ENCODE results near the gene OR8B8. TPM values are rescaled to one million over a fixed set of nuclear protein-coding genes. Genes with fewer than 3 reads are reported as not detected.

The OR8B8 gene
- total and polyA plus RNA-seq, 2 of the 4 experiments (the other 2 are of a cell fraction) = not detected

DNA sequence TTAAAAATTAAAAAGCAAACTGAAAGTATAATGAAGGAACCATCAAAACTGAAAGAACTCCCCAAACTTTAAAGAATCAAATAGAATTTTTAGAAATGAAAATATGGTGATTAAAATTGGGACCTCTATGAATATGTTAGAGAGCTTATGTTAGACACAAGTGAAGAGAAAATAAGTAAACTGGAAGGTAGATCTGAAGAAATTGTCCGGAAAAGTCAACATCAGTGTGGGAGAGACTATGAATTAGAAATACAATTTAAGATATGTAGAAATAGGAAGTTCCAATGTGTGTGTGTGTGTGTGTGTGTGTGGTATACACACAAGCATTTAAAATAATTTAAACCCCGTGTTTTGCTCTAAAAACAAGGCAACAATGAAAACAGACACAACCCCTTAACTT is 15.9 kb downstream of the OR8B8 start:
- TF ChIP-seq MAFK (IDR thresholded peaks at IDR 0.05; ENCODE audit: low read depth, low read length) (no peak), CHD1 (IDR thresholded peaks at IDR 0.05; ENCODE audit: low read depth, low read length) (no peak), CEBPB (IDR thresholded peaks at IDR 0.05; ENCODE audit: low read depth, low read length) (no peak), MXI1 (IDR thresholded peaks at IDR 0.05; ENCODE audit: borderline replicate concordance, low read depth, low read length) (no peak), RCOR1 (IDR thresholded peaks at IDR 0.05; ENCODE audit: insufficient replicate concordance, low read length) (no peak), SMC3 (IDR thresholded peaks at IDR 0.05; ENCODE audit: low read depth, low read length) (no peak), POLR2A (IDR thresholded peaks at IDR 0.05; ENCODE audit: low read depth, low read length) (no peak), BHLHE40 (IDR thresholded peaks at IDR 0.05; ENCODE audit: low read depth, low read length) (no peak), MAZ (IDR thresholded peaks at IDR 0.05; ENCODE audit: borderline replicate concordance, low read depth, low read length) (no peak), FOS (IDR thresholded peaks at IDR 0.05; ENCODE audit: low read depth, low read length) (no peak), RFX5 (IDR thresholded peaks at IDR 0.05; ENCODE audit: low read depth, low read length) (no peak), NFE2L2 (IDR thresholded peaks at IDR 0.05; ENCODE audit: low read depth, low read length) (no peak), RAD21 (IDR thresholded peaks at IDR 0.05; ENCODE audit: low read length) (no peak)
- TF ChIP-seq, protein P1, sequence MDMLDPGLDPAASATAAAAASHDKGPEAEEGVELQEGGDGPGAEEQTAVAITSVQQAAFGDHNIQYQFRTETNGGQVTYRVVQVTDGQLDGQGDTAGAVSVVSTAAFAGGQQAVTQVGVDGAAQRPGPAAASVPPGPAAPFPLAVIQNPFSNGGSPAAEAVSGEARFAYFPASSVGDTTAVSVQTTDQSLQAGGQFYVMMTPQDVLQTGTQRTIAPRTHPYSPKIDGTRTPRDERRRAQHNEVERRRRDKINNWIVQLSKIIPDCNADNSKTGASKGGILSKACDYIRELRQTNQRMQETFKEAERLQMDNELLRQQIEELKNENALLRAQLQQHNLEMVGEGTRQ (IDR thresholded peaks at IDR 0.05; ENCODE audit: low read depth, low read length) = no peak
- TF ChIP-seq, protein P2, sequence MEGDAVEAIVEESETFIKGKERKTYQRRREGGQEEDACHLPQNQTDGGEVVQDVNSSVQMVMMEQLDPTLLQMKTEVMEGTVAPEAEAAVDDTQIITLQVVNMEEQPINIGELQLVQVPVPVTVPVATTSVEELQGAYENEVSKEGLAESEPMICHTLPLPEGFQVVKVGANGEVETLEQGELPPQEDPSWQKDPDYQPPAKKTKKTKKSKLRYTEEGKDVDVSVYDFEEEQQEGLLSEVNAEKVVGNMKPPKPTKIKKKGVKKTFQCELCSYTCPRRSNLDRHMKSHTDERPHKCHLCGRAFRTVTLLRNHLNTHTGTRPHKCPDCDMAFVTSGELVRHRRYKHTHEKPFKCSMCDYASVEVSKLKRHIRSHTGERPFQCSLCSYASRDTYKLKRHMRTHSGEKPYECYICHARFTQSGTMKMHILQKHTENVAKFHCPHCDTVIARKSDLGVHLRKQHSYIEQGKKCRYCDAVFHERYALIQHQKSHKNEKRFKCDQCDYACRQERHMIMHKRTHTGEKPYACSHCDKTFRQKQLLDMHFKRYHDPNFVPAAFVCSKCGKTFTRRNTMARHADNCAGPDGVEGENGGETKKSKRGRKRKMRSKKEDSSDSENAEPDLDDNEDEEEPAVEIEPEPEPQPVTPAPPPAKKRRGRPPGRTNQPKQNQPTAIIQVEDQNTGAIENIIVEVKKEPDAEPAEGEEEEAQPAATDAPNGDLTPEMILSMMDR (conservative IDR thresholded peaks at IDR 0.05; ENCODE audit: low read depth, low read length) = no peak
- TF ChIP-seq, protein P3, sequence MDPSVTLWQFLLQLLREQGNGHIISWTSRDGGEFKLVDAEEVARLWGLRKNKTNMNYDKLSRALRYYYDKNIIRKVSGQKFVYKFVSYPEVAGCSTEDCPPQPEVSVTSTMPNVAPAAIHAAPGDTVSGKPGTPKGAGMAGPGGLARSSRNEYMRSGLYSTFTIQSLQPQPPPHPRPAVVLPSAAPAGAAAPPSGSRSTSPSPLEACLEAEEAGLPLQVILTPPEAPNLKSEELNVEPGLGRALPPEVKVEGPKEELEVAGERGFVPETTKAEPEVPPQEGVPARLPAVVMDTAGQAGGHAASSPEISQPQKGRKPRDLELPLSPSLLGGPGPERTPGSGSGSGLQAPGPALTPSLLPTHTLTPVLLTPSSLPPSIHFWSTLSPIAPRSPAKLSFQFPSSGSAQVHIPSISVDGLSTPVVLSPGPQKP (IDR thresholded peaks at IDR 0.05; ENCODE audit: borderline replicate concordance, low read depth, low read length) = no peak
- Histone ChIP-seq H3K9me1 (ENCODE audit: insufficient read depth, low read length) (no peaks in the 10 kb centered on the region), H4K91ac (ENCODE audit: insufficient read depth, low read depth, low read length) (no peak overlapping the region), H3K9ac (ENCODE audit: low read depth, low read length) (no peak overlapping the region), H2AK5ac (ENCODE audit: low read depth, low read length) (no peak overlapping the region), H3K27ac (ENCODE audit: insufficient read depth, low read length) (no peak overlapping the region), H3K23ac (ENCODE audit: low read depth, low read length) (no peak overlapping the region), H4K5ac (ENCODE audit: low read depth, low read length) (no peak overlapping the region), H3K27me3 (ENCODE audit: control insufficient read depth, insufficient read depth, low read length) (peaks cover 2% of the 10 kb centered on the region; the same call in 1 of the 2 replicates), H3K79me1 (ENCODE audit: low read depth in 1 of 2, low read length in 2 of 2) (no peaks in the 10 kb centered on the region), H4K20me1 (ENCODE audit: insufficient read depth, low read length) (no peaks in the 10 kb centered on the region), H3K4me3 (ENCODE audit: insufficient read depth, low read depth, low read length) (no peak overlapping the region), H3K36me3 (ENCODE audit: control insufficient read depth, insufficient read depth, low read length) (no peaks in the 10 kb centered on the region), H3K56ac (ENCODE audit: extremely low read depth, insufficient read depth, low read length) (no peak overlapping the region), H3K9me3 (ENCODE audit: control insufficient read depth, insufficient read depth, low read length) (no peaks in the 10 kb centered on the region), H3K4me2 (ENCODE audit: low read depth, low read length) (no peak overlapping the region), H2AFZ (replicated peaks; ENCODE audit: low read length, poor library complexity) (no peak overlapping the region), H3K4me1 (ENCODE audit: control insufficient read depth, insufficient read depth, low read length) (no peaks in the 10 kb centered on the region), H2BK20ac (ENCODE audit: low read depth, low read length) (no peak overlapping the region), H2AK9ac (replicated peaks; ENCODE audit: low read depth, low read length, poor library complexity) (no peak overlapping the region), H3K4ac (ENCODE audit: low read depth, low read length) (no peak overlapping the region), H3K18ac (ENCODE audit: low read depth, low read length) (no peak overlapping the region), H2BK120ac (ENCODE audit: low read depth, low read length) (no peak overlapping the region), H4K8ac (ENCODE audit: low read depth in 2 of 2, low read length in 2 of 2) (no peak overlapping the region), H2BK15ac (ENCODE audit: low read depth, low read length) (no peak overlapping the region), H3K14ac (replicated peaks; ENCODE audit: low read depth, low read length) (no peak overlapping the region), H2BK5ac (ENCODE audit: low read depth, low read length, poor library complexity, severe bottlenecking) (no peak overlapping the region)
- DNase-seq (no peak), ATAC-seq (ENCODE audit: low read depth) (no peak)
- dilution Hi-C loops (cut with HindIII; ENCODE audit: low sequenced_read_pairs, unreplicated experiment) (no loop called here), in situ Hi-C loops (cut with MboI; ENCODE audit: low sequenced_read_pairs) (no loop called here), intact Hi-C loops (cut with micrococcal nuclease) (no loop called here)
- ChIA-PET POLR2A (ENCODE audit: unreplicated experiment) (no interaction called here), CTCF (no interaction called here)
- no CpG with 5 or more reads among the region's 2 CpGs for WGBS, 2 experiments (ENCODE audit: extremely low coverage in 2 of 2, insufficient read length in 1 of 2)
- BruUV-seq (replicated peaks) = no TSS peak
